GM12878 (cell line): Measurements from ENCODE around the gene MXRA8. TPM values are rescaled to one million over a fixed set of nuclear protein-coding genes. Genes with fewer than 3 reads are reported as not detected.
A peak's percentile ranks its signal among the peaks of the same experiment; 100 is the strongest.

ENCODE experiments used
- ATF2 ChIP-seq: IDR thresholded peaks from 2 replicates; pipeline ENCODE4 v1.6.1; 2012; ENCODE audit warnings: low read length, inconsistent platforms
- BCLAF1 ChIP-seq: fragments of 450-650 bp; IDR thresholded peaks from 2 replicates; pipeline ENCODE4 v1.6.1; 2017; ENCODE audit warnings: antibody characterized with exemption, mild to moderate bottlenecking, moderate library complexity
- CEBPB ChIP-seq, 2 experiments: fragments of 150-350 bp in 1 of 2; IDR thresholded peaks; 2 replicates each; pipeline ENCODE4 v1.6.1; 2012 to 2014; ENCODE audit warnings: low read depth in 2 of 2, low read length in 2 of 2, borderline replicate concordance in 1 of 2, inconsistent platforms in 1 of 2
- HDAC6 ChIP-seq: fragments of 200-600 bp; sonication (generic); IDR thresholded peaks from one replicate; pipeline ENCODE4 v1.8.0; 2017; ENCODE audit warnings: antibody characterized with exemption; ENCODE audit not compliant: unreplicated experiment
- HSF1 ChIP-seq: fragments of 150-350 bp; IDR thresholded peaks from 2 replicates; pipeline ENCODE4 v1.6.1; 2014; ENCODE audit warnings: mild to moderate bottlenecking, low read depth, low read length
- MYB ChIP-seq: fragments of 150-350 bp; IDR thresholded peaks from 2 replicates; pipeline ENCODE4 v1.6.1; 2014; ENCODE audit warnings: mild to moderate bottlenecking, low read depth, low read length, borderline replicate concordance
- MYC ChIP-seq: IDR thresholded peaks from 2 replicates; pipeline ENCODE4 v1.6.1; 2011; ENCODE audit warnings: mild to moderate bottlenecking, low read length, moderate library complexity, inconsistent platforms; ENCODE audit not compliant: insufficient read depth, insufficient replicate concordance, insufficient read length, severe bottlenecking
- PML ChIP-seq: IDR thresholded peaks from 2 replicates; pipeline ENCODE4 v1.6.1; 2012; ENCODE audit warnings: low read length, inconsistent platforms
- POU2F2 ChIP-seq: IDR thresholded peaks from 3 replicates; pipeline ENCODE4 v1.6.1; 2011; ENCODE audit warnings: low read depth, mild to moderate bottlenecking, low read length, borderline replicate concordance
- RAD51 ChIP-seq: fragments of 450-650 bp; IDR thresholded peaks from 2 replicates; pipeline ENCODE4 v1.6.1; 2016; ENCODE audit warnings: moderate library complexity, mild to moderate bottlenecking, inconsistent platforms
- RELB ChIP-seq: fragments of 450-650 bp; IDR thresholded peaks from 2 replicates; pipeline ENCODE4 v1.6.1; 2017; ENCODE audit warnings: low read depth, mild to moderate bottlenecking, moderate library complexity
- REST ChIP-seq: IDR thresholded peaks from 2 replicates; pipeline ENCODE4 v1.6.1; 2012; ENCODE audit warnings: mild to moderate bottlenecking, low read depth, low read length
- SP1 ChIP-seq: IDR thresholded peaks from one replicate; pipeline ENCODE4 v1.6.1; 2011; ENCODE audit warnings: low read depth, low read length
- SPI1 ChIP-seq: IDR thresholded peaks from 2 replicates; pipeline ENCODE4 v1.6.1; 2011; ENCODE audit warnings: low read depth, mild to moderate bottlenecking, low read length, moderate library complexity, borderline replicate concordance; ENCODE audit not compliant: insufficient read depth
- SUZ12 ChIP-seq: fragments of 200-600 bp; sonication (generic); IDR thresholded peaks from one replicate; pipeline ENCODE4 v1.6.1; 2018; ENCODE audit warnings: antibody characterized with exemption, mild to moderate bottlenecking; ENCODE audit not compliant: unreplicated experiment
- ZNF274 ChIP-seq: IDR thresholded peaks from one replicate; pipeline ENCODE4 v1.8.0; 2011; ENCODE audit not compliant: insufficient read length, insufficient read depth
- ZNF384 ChIP-seq: IDR thresholded peaks from 2 replicates; pipeline ENCODE4 v1.6.1; 2012; ENCODE audit warnings: low read depth, mild to moderate bottlenecking, low read length, improper control_type of control experiment, borderline replicate concordance
- polyA plus RNA-seq, 11 experiments: library from polyadenylated mRNA; depleted of rRNA in 4 of 11; unstranded in 6 of 11; stranded (reverse) in 5 of 11; fragments of >200 nt; fragmentation: Nextera tagmentation in 4 of 11; fragmentation: Illumina TruSeq in 1 of 11; extraction: Ambion mirVana in 4 of 11; extraction: Trizol in 1 of 11; gene quantifications; 1 replicate in 1 of 11; 2 replicates in 10 of 11; pipeline versions ENCODE4 v1.2.1 to v1.2.3, GENCODE V29; 2011 to 2016; ENCODE audit warnings: inconsistent platforms in 2 of 11, missing spikeins in 2 of 11, low read depth in 1 of 11
- total RNA-seq, 4 experiments: library from RNA; depleted of rRNA in 3 of 4; stranded (reverse); fragments of >200 nt in 3 of 4; fragmentation: Illumina TruSeq in 1 of 4; extraction: Trizol in 1 of 4; gene quantifications; 2 replicates each; pipeline versions ENCODE4 v1.2.1 to v1.2.3, GENCODE V29; 2013 to 2021

The MXRA8 gene
- total and polyA plus RNA-seq, 10 of the 15 experiments (the other 5 are each of a cell fraction or from before 2014, with no cell fraction given): 0.11 to 0.54 (median 0.21) TPM; not detected in 6

- TF ChIP-seq PML: no peak; the same call in 1 of the 2 replicates
- no peak for TF ChIP-seq SPI1
- no peak for TF ChIP-seq HSF1
- no peak for TF ChIP-seq REST
- no peak for TF ChIP-seq SUZ12
- no peak for TF ChIP-seq ZNF274
- no peak for TF ChIP-seq RAD51
- TF ChIP-seq ZNF384: no peak
- TF ChIP-seq SP1: peak; percentile 38
- peak; percentile 68 for TF ChIP-seq HDAC6
- TF ChIP-seq CEBPB (IDR thresholded peaks at IDR 0.05; ENCODE audit: borderline replicate concordance in 1 of 2, low read depth in 2 of 2, low read length in 2 of 2): peak in 1 of 2 experiments; percentile 85; a peak in 2 of 4 replicates
- no peak for TF ChIP-seq POU2F2
- no peak for TF ChIP-seq MYB
- TF ChIP-seq MYC: peak; percentile 19
- TF ChIP-seq BCLAF1: no peak
- TF ChIP-seq ATF2: no peak
- peak; percentile 76; the same call in 1 of the 2 replicates for TF ChIP-seq RELB
These were observed 50.2 kb downstream of the MXRA8 start, which contains the start of the genes ACAP3 and PUSL1 (continued) for GRCh38 chr1:1307923-1308755.
